HUES6 (cell line): ENCODE results near the gene RABGGTA.
A peak's percentile ranks its signal among the peaks of the same experiment; 100 is the strongest.
"Not testable (repeated sequence)": the region's sequence is repeated elsewhere in the genome, so short reads cannot be mapped to it uniquely, and the experiment has no call there.

ENCODE experiments used
- H3K27ac ChIP-seq: 2 replicates; pipeline ENCODE4 v1.7.0; 2013; ENCODE audit warnings: low read depth, mild to moderate bottlenecking, low read length, inconsistent platforms
- H3K27me3 ChIP-seq: 2 replicates; pipeline ENCODE4 v1.6.1; 2013; ENCODE audit warnings: low read length; ENCODE audit not compliant: control insufficient read depth, insufficient read depth
- H3K36me3 ChIP-seq: 2 replicates; pipeline ENCODE4 v1.6.1; 2013; ENCODE audit warnings: low read length; ENCODE audit not compliant: control insufficient read depth, insufficient read depth
- H3K4me1 ChIP-seq: 2 replicates; pipeline ENCODE4 v1.6.1; 2013; ENCODE audit warnings: low read length; ENCODE audit not compliant: control insufficient read depth, insufficient read depth
- H3K4me3 ChIP-seq: 2 replicates; pipeline ENCODE4 v1.5.1; 2013; ENCODE audit warnings: low read depth, low read length
- H3K9ac ChIP-seq: one replicate; pipeline ENCODE4 v1.6.1; 2013; ENCODE audit warnings: mild to moderate bottlenecking, low read length
- H3K9me3 ChIP-seq: 2 replicates; pipeline ENCODE4 v1.6.1; 2013; ENCODE audit warnings: low read depth, low read length; ENCODE audit not compliant: control insufficient read depth, insufficient read depth

RABGGTA gene

GRCh38 chr14:24219080-24219479 lies 52.3 kb downstream of the RABGGTA start:
- Histone ChIP-seq H3K27ac (no peak overlapping the region), H3K27me3 (no peaks in the 10 kb centered on the region), H3K36me3 (peaks cover 7% of the 10 kb centered on the region), H3K9ac (no peak overlapping the region), H3K9me3 (no peaks in the 10 kb centered on the region), H3K4me1 (no peaks in the 10 kb centered on the region), H3K4me3 (no peak overlapping the region)

- H3K27ac ChIP-seq, H3K4me1 ChIP-seq, H3K36me3 ChIP-seq, H3K9me3 ChIP-seq, H3K27me3 ChIP-seq, H3K4me3 ChIP-seq, H3K9ac ChIP-seq: not testable (repeated sequence)
Measured at GRCh38 chr14:24216876-24217275, 54.5 kb downstream of the RABGGTA start.

- no peaks in the 10 kb centered on the region for H3K9me3 ChIP-seq
- H3K9ac ChIP-seq = no peak overlapping the region
- peaks cover 4% of the 10 kb centered on the region for H3K4me1 ChIP-seq
- peaks cover 15% of the 10 kb centered on the region for H3K36me3 ChIP-seq
- peak overlapping the region; percentile 92; the same call in 1 of the 2 replicates for H3K4me3 ChIP-seq
- H3K27ac ChIP-seq = no peak overlapping the region
- no peaks in the 10 kb centered on the region for H3K27me3 ChIP-seq
Measured at GRCh38 chr14:24216345-24216699, 55.1 kb downstream of the RABGGTA start.
